Mesodermal cell (in vitro differentiated cells): ENCODE results near the gene FAM131C.
"Not testable (repeated sequence)": the region's sequence is repeated elsewhere in the genome, so short reads cannot be mapped to it uniquely, and the experiment has no call there.

Experiments used
- H3K27ac ChIP-seq: 2 replicates; pipeline ENCODE4 v1.7.0; 2013; ENCODE audit warnings: mild to moderate bottlenecking, low read depth, low read length, moderate library complexity; ENCODE audit not compliant: severe bottlenecking
- H3K36me3 ChIP-seq: 2 replicates; pipeline ENCODE4 v1.7.1; 2013; ENCODE audit warnings: mild to moderate bottlenecking, low read length, moderate library complexity; ENCODE audit not compliant: control insufficient read depth, insufficient read depth
- H3K4me1 ChIP-seq: one replicate; pipeline ENCODE4 v1.7.1; 2013; ENCODE audit warnings: mild to moderate bottlenecking, low read length; ENCODE audit not compliant: insufficient read depth, control insufficient read depth, poor library complexity, severe bottlenecking
- H3K4me3 ChIP-seq: 2 replicates; pipeline ENCODE4 v1.7.0; 2013; ENCODE audit warnings: low read length, control low read depth, mild to moderate bottlenecking; ENCODE audit not compliant: insufficient read depth, poor library complexity, severe bottlenecking; ENCODE audit errors: extremely low read depth
- H3K9me3 ChIP-seq: 2 replicates; pipeline ENCODE4 v1.7.1; 2013; ENCODE audit warnings: mild to moderate bottlenecking, low read length, moderate library complexity; ENCODE audit not compliant: control insufficient read depth
- WGBS, 2 experiments: methylation state at CpG; one replicate each; pipeline ENCODE4 v1.1.5; 2013; ENCODE audit warnings: missing lambda C conversion rate in 2 of 2; ENCODE audit not compliant: insufficient coverage in 2 of 2; 5-methylcytosine and 5-hydroxymethylcytosine counted together

Gene FAM131C

GRCh38 chr1:16047791-16048475, 25.5 kb downstream of the FAM131C start:
- no peak overlapping the region for H3K27ac ChIP-seq
- no peaks in the 10 kb centered on the region for H3K9me3 ChIP-seq
- 77 to 100% methylated on average over 2 to 6 of the region's 19 CpGs for WGBS, 2 experiments

GRCh38 chr1:16046842-16047241, 26.6 kb downstream of the FAM131C start:
- WGBS, 2 experiments = 84 to 85% methylated on average over 5 to 7 of the region's 7 CpGs
- Histone ChIP-seq H3K9me3 (no peaks in the 10 kb centered on the region), H3K36me3 (no peaks in the 10 kb centered on the region), H3K4me3 (no peak overlapping the region), H3K27ac (no peak overlapping the region), H3K4me1 (peaks cover 3% of the 10 kb centered on the region)

More at GRCh38 chr1:16047791-16048475, 25.5 kb downstream of the FAM131C start:
- Histone ChIP-seq H3K4me1 (peaks cover 3% of the 10 kb centered on the region), H3K36me3 (no peaks in the 10 kb centered on the region), H3K4me3 (no peak overlapping the region)

GRCh38 chr1:16043950-16044349, 29.5 kb downstream of the FAM131C start:
- 84 to 100% methylated on average over 1 to 4 of the region's 5 CpGs for WGBS, 2 experiments
- no peaks in the 10 kb centered on the region for H3K9me3 ChIP-seq

GRCh38 chr1:16043521-16043920, 29.9 kb downstream of the FAM131C start, which contains the start of gene CLCNKB:
CLCNKB (plus strand) TSS chr1:16043782; CDS start chr1:16044493, 711 bp downstream.
- no peaks in the 10 kb centered on the region for H3K36me3 ChIP-seq

More at GRCh38 chr1:16043950-16044349, 29.5 kb downstream of the FAM131C start:
- no peak overlapping the region for H3K27ac ChIP-seq
- H3K36me3 ChIP-seq = no peaks in the 10 kb centered on the region
- H3K4me3 ChIP-seq = no peak overlapping the region
- peaks cover under 1% of the 10 kb centered on the region for H3K4me1 ChIP-seq

GRCh38 chr1:16042654-16043053, 30.8 kb downstream of the FAM131C start:
- H3K4me3 ChIP-seq, H3K9me3 ChIP-seq, H3K4me1 ChIP-seq, H3K36me3 ChIP-seq, H3K27ac ChIP-seq: not testable (repeated sequence)
- WGBS, 2 experiments = 92% methylated on average over 4 of the region's 9 CpGs; no CpG with 5 or more reads in 1 of the 2 experiments

More at GRCh38 chr1:16043521-16043920, 29.9 kb downstream of the FAM131C start, which contains the start of gene CLCNKB:
- H3K4me1 ChIP-seq = no peaks in the 10 kb centered on the region
- no peak within 1 kb of the TSS for H3K27ac ChIP-seq
- H3K4me3 ChIP-seq = no peak within 1 kb of the TSS
- WGBS, 2 experiments = 85 to 96% methylated on average over 6 of the region's 7 CpGs
- H3K9me3 ChIP-seq = no peaks in the 10 kb centered on the region

- H3K27ac ChIP-seq = no peak overlapping the region
- no peaks in the 10 kb centered on the region for H3K9me3 ChIP-seq
- 91 to 93% methylated on average over 5 to 8 of the region's 9 CpGs for WGBS, 2 experiments
- H3K4me1 ChIP-seq = no peaks in the 10 kb centered on the region
- no peaks in the 10 kb centered on the region for H3K36me3 ChIP-seq
- H3K4me3 ChIP-seq = no peak overlapping the region
Measured at GRCh38 chr1:16042096-16042495, 31.4 kb downstream of the FAM131C start.

- H3K4me3 ChIP-seq = no peak overlapping the region
- no peak overlapping the region for H3K27ac ChIP-seq
- H3K4me1 ChIP-seq = no peaks in the 10 kb centered on the region
- no peaks in the 10 kb centered on the region for H3K36me3 ChIP-seq
- no peaks in the 10 kb centered on the region for H3K9me3 ChIP-seq
- WGBS, 2 experiments = 85 to 88% methylated on average over 8 of the region's 8 CpGs
Measured at GRCh38 chr1:16041200-16041599, 32.3 kb downstream of the FAM131C start.

- not testable (repeated sequence) for H3K36me3 ChIP-seq, H3K4me1 ChIP-seq, H3K4me3 ChIP-seq, H3K27ac ChIP-seq, H3K9me3 ChIP-seq
- 87 to 100% methylated on average over 3 to 4 of the region's 8 CpGs for WGBS, 2 experiments
Measured at GRCh38 chr1:16039871-16040270, 33.6 kb downstream of the FAM131C start.

- H3K27ac ChIP-seq = no peak overlapping the region
- 69 to 81% methylated on average over 3 of the region's 4 CpGs for WGBS, 2 experiments
Measured at GRCh38 chr1:16038620-16038912, 34.9 kb downstream of the FAM131C start.

GRCh38 chr1:16036461-16036860, 37.0 kb downstream of the FAM131C start:
- H3K9me3 ChIP-seq, H3K27ac ChIP-seq, H3K4me3 ChIP-seq, H3K36me3 ChIP-seq, H3K4me1 ChIP-seq: not testable (repeated sequence)
- WGBS, 2 experiments = 83% methylated on average over 4 of the region's 11 CpGs; no CpG with 5 or more reads in 1 of the 2 experiments

More at GRCh38 chr1:16038620-16038912, 34.9 kb downstream of the FAM131C start:
- H3K36me3 ChIP-seq = no peaks in the 10 kb centered on the region
- no peaks in the 10 kb centered on the region for H3K9me3 ChIP-seq
- no peak overlapping the region for H3K4me3 ChIP-seq
- no peaks in the 10 kb centered on the region for H3K4me1 ChIP-seq

- not testable (repeated sequence) for H3K9me3 ChIP-seq, H3K4me1 ChIP-seq, H3K27ac ChIP-seq, H3K36me3 ChIP-seq, H3K4me3 ChIP-seq
- WGBS, 2 experiments = 70 to 100% methylated on average over 1 to 5 of the region's 7 CpGs
Measured at GRCh38 chr1:16033103-16033632, 40.3 kb downstream of the FAM131C start.
